ENCODE measurements around the gene FHL1. TPM values are rescaled to one million over a fixed set of nuclear protein-coding genes. Genes with fewer than 3 reads are reported as not detected.
"Not testable (repeated sequence)": the region's sequence is repeated elsewhere in the genome, so short reads cannot be mapped to it uniquely, and the experiment has no call there.

The FHL1 gene
- total RNA-seq, 2 donors from 2014 or later, result 1,036 to 1,050 TPM

- no peak for DNase-seq (ENCODE audit: low spot score)
- intact Hi-C loops (cut with DNase I), result no loop called here
Measured at GRCh38 chrX:136220951-136221350, 73.6 kb downstream of the FHL1 start.

DNA sequence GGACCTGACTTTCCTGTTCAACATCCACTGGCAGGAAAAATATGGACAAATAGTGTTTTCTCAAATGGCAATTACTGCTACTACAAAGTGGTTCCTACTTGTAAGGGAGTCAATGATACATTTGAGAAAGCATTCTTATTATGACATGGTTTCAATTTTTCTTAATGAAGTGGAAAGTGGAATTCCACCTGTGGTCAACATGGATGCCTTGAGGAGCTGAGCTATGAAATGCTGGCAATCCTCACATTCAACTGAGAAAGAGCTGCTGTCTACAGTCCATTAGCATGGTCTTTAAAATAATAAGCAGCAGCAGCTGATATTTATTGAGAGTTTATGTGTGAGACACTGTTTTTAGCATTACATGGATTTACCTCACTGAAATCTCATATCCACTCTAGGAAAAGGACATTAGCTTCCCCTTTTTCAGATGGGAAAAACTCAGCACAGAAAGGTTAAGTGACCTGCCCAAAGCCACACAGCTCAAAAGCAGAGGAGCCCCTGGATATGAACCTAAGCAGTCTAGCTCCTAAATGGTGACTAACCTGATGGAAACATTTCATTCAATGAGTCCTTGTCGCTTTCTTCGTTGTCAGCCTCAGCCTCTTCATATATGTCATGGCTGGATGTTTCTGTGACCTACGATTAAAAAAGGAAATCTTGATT lies 74.6 kb downstream of the FHL1 start:
- no peak for DNase-seq (ENCODE audit: low spot score)
- intact Hi-C loops (cut with DNase I), result no loop called here

- DNase-seq (ENCODE audit: low spot score), result no peak
- intact Hi-C loops (cut with DNase I), result no loop called here
Measured at GRCh38 chrX:136227074-136227473, 79.7 kb downstream of the FHL1 start.

DNA sequence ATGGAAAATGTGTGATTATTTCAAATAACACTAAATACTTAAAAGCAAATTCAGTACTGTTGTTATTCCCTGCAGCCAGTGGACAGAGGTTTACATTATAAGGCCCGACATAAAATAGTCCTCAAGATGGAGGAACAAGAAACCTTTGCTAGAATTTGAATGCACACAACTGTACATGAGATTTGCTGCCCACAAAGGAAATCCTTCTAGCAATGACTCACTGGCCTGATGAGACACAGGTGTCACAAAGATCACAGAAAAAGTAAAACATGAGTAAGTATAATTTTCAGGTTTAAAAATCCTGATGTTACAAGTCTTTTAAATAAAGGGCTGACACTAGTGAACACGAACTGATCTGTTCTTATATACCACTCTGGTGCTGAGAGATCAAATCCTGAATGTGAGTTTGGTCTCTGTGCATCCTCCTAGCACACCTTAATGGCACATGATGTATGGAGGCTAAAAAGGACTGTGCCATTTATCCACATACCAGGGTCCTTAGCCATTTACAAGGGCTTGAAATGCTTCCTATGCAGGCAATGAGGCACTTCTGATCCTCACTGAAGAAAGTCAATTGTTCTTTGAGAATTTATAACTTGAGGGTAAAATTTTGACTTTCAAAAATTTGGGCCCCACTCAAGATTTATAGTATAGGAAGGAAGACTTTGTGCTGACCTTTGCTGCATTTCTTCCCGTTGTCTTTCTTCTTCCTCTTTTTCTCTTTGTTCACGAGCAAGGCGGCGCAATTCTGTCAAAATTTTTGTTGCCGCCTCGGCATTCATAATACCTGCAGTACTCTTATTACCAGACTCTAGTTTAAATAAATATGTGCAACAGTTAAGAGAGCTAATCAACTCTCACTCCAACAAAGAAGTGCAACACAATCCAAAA lies 80.9 kb downstream of the FHL1 start:
- intact Hi-C loops (cut with DNase I), result no loop called here
- DNase-seq (ENCODE audit: low spot score), result no peak

DNA sequence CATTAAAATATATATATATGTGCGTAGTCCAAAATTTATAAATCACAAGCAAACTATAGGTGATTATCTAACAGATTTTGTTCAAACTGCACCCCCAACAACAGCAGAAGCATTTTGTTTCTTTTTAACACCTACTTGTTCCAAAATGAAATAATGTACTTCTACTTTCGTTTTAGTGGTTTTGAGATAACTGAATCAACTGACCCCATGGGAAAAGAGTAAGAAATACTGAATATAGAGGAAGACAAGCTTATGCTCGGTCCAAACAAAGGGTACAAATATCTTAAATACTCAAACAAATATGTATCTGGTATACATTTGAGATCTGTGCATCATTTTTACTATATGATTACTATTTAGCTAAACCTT lies 81.5 kb downstream of the FHL1 start:
- intact Hi-C loops (cut with DNase I), result no loop called here
- DNase-seq (ENCODE audit: low spot score), result no peak

GRCh38 chrX:136237074-136237473 lies 89.7 kb downstream of the FHL1 start:
- DNase-seq (ENCODE audit: low spot score), result no peak
- intact Hi-C loops (cut with DNase I), result no loop called here

GRCh38 chrX:136237849-136238248 lies 90.5 kb downstream of the FHL1 start:
- DNase-seq (ENCODE audit: low spot score); intact Hi-C loops (cut with DNase I): not testable (repeated sequence)

GRCh38 chrX:136246201-136246600 lies 98.9 kb downstream of the FHL1 start:
- DNase-seq (ENCODE audit: low spot score), result no peak
- intact Hi-C loops (cut with DNase I), result loop anchor here in 1 of 2 donors (10.0 kb wide), 1 partner anchor 221 kb away; no protein-coding TSS in a partner anchor

GRCh38 chrX:136250191-136251040 lies 103.1 kb downstream of the FHL1 start:
- intact Hi-C loops (cut with DNase I), result no loop called here
- DNase-seq (ENCODE audit: low spot score), result no peak

DNA sequence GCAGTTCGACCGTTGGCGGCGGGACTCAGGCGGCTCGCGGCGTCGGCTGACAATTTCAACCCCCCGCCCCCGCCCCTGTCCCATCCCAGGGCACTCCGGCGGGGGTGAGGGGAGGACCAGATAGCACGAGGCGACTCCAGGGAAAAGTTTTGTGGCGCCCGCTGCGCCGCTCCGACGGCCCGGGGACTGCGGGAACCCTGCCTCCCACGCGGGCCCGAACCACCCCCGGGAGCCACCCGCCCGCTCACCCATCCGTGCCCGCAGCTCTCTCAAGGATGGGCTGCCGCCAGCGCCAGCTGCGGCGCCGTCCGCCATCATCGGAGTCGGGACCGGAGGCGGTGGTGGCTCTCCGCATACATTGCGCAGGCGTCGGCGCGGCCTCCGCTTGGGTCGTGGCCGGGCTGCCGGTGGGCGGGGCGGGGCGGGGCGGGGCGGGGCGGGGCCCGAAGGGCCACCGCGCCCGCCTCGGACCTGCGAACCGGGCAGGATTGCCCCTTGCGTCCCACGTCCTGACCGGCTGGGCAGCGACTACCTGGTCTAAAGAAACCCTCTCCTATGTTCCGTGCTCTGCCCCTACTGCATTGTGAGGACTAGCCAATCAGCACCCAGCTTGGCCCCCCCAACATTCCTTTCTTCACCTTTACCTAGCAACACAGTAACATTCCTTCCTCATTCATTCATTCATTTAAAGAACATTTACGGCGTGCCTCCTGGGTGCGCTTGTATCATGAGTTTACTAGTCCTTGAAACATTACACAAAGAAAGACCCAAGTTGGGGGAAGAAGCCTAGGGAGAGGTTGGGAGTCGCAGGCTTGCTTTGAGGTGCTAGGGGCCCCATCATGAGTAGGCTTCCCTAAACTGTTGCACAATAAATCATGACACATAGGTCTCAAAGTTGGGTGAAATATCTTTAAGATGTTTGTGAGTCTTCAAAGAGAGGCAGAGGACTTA lies 104.0 kb downstream of the FHL1 start, which contains the start of gene MAP7D3:
MAP7D3 (minus strand) TSS at position 360 of the 951 bp plus-strand sequence; CDS start at position 318, 42 bp downstream.
- DNase-seq (ENCODE audit: low spot score), result peak; percentile 87
- intact Hi-C loops (cut with DNase I), result no loop called here

- no peak for DNase-seq (ENCODE audit: low spot score)
- intact Hi-C loops (cut with DNase I), result no loop called here
Measured at GRCh38 chrX:136255541-136255940, 108.2 kb downstream of the FHL1 start.

DNA sequence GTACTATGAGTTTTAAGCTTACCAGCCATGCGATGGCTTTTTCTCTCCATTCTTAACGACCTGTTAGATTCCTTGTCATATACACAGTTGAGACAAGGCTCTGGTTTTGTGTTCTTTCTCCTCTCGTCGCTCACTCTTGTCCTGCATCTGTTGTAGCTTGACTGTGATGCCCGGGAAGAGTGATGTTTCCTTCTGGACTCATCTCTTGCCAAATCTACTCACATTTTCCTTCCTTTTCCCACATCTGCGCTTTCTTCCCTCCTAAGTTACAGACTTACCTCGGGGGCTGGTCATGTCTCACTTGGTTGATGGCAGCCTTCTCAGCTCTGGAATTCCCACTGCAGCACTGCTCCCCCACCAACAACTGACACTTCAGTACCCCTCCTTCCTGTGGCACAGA lies 108.7 kb downstream of the FHL1 start:
- intact Hi-C loops (cut with DNase I), result no loop called here
- DNase-seq (ENCODE audit: low spot score), result no peak

DNA sequence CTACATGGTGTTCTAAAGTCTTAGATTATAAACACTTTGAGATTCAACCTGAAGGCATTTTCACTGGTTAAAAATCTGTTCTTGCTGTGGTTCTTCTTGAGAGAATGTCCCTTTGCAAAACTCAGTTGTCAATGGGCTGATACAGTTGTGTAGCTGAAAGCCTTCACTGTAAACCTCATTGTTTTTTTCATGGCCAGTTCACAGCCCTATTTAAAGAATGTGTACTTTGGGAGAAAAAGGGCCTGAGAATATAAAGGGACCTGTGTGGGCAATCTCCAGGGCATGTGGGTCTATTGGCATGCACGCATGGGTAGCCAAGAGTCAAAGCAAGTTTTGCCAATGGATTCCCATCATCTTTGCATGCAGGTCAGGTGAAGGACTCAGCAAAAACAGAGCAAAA lies 111.6 kb downstream of the FHL1 start:
- no peak for DNase-seq (ENCODE audit: low spot score)
- intact Hi-C loops (cut with DNase I), result no loop called here

GRCh38 chrX:136259543-136259942 lies 112.2 kb downstream of the FHL1 start:
- intact Hi-C loops (cut with DNase I), result no loop called here
- DNase-seq (ENCODE audit: low spot score), result no peak

DNA sequence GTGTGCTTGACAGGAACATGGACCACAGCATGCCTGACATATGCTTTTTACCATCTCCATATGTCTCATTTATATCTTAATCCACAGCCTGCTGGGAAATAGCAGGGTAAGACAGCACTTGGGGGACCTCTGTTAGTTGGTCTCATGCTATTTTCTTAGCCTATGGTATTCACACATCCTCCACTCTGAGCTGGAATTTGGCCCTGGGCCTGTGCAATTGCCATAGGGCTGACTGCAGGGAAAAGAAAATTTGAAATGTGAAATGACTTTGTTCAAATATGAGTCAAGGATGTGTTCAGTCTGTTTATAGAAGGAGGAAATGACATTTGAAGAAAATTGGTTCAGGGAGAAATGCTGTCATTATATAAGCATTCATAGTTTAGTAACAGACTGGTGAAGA lies 113.4 kb downstream of the FHL1 start:
- no peak for DNase-seq (ENCODE audit: low spot score)
- intact Hi-C loops (cut with DNase I), result no loop called here
